ENCODE results near the gene MFSD11.

- TF ChIP-seq POLR2A (IDR thresholded peaks at IDR 0.05; ENCODE audit: borderline replicate concordance, extremely low read depth, insufficient read depth, insufficient read length) (no peak), EZH2phosphoT487 (IDR thresholded peaks at IDR 0.05; ENCODE audit: borderline replicate concordance) (no peak), RAD21 (IDR thresholded peaks at IDR 0.05; ENCODE audit: low read depth) (no peak), ZFX (IDR thresholded peaks at IDR 0.05) (no peak), ATF3 (IDR thresholded peaks at IDR 0.05) (no peak), SP1 (IDR thresholded peaks at IDR 0.05; ENCODE audit: low read depth) (no peak), POLR2AphosphoS5 (IDR thresholded peaks at IDR 0.05; ENCODE audit: low read depth, low read length) (no peak), EZH2 (IDR thresholded peaks at IDR 0.05) (no peak)
- TF ChIP-seq, protein P1, sequence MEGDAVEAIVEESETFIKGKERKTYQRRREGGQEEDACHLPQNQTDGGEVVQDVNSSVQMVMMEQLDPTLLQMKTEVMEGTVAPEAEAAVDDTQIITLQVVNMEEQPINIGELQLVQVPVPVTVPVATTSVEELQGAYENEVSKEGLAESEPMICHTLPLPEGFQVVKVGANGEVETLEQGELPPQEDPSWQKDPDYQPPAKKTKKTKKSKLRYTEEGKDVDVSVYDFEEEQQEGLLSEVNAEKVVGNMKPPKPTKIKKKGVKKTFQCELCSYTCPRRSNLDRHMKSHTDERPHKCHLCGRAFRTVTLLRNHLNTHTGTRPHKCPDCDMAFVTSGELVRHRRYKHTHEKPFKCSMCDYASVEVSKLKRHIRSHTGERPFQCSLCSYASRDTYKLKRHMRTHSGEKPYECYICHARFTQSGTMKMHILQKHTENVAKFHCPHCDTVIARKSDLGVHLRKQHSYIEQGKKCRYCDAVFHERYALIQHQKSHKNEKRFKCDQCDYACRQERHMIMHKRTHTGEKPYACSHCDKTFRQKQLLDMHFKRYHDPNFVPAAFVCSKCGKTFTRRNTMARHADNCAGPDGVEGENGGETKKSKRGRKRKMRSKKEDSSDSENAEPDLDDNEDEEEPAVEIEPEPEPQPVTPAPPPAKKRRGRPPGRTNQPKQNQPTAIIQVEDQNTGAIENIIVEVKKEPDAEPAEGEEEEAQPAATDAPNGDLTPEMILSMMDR (IDR thresholded peaks at IDR 0.05 in 2 of 3, conservative IDR thresholded peaks at IDR 0.05 in 1 of 3; ENCODE audit: borderline replicate concordance in 1 of 3, insufficient read depth in 1 of 3, low read depth in 2 of 3, low read length in 2 of 3), result no peak
Measured at GRCh38 chr17:76691379-76692191, 46.3 kb upstream of the MFSD11 start.

Measured in HCT116 (cell line).